Umbilical cord (tissue), 2 donors: ENCODE data around the gene PDE9A. TPM values are rescaled to one million over a fixed set of nuclear protein-coding genes. Genes with fewer than 3 reads are reported as not detected.
A peak's percentile ranks its signal among the peaks of the same experiment; 100 is the strongest.
"Not testable (repeated sequence)": the region's sequence is repeated elsewhere in the genome, so short reads cannot be mapped to it uniquely, and the experiment has no call there.

ENCODE experiments used
- DNase-seq: peaks from one replicate; pipeline ENCODE4 v3.0.0-alpha.2; 2015; ENCODE audit warnings: low spot score
- total RNA-seq: library from RNA; depleted of rRNA; stranded (reverse); fragments of >200 nt; gene quantifications from one replicate; pipeline ENCODE4 v1.2.3, GENCODE V29; 2014; ENCODE audit warnings: low replicate concordance; ENCODE audit not compliant: insufficient read depth

PDE9A gene
- total RNA-seq, 1 donor from 2014 or later, result 2.9 TPM

- DNase-seq, result no peak
Measured at GRCh38 chr21:42705346-42705745, 51.9 kb downstream of the PDE9A start.

- DNase-seq, result no peak
Measured at GRCh38 chr21:42705746-42706374, 52.4 kb downstream of the PDE9A start.

- no peak for DNase-seq
Measured at GRCh38 chr21:42706765-42707164, 53.3 kb downstream of the PDE9A start.

- DNase-seq, result no peak
Measured at GRCh38 chr21:42707207-42707830, 53.9 kb downstream of the PDE9A start.

- no peak for DNase-seq
Measured at GRCh38 chr21:42708107-42708506, 54.7 kb downstream of the PDE9A start.

GRCh38 chr21:42708916-42709315 lies 55.5 kb downstream of the PDE9A start:
- not testable (repeated sequence) for DNase-seq

GRCh38 chr21:42711667-42712066 lies 58.2 kb downstream of the PDE9A start:
- no peak for DNase-seq

GRCh38 chr21:42715427-42715826 lies 62.0 kb downstream of the PDE9A start:
- DNase-seq, result not testable (repeated sequence)

GRCh38 chr21:42716074-42716473 lies 62.7 kb downstream of the PDE9A start:
- DNase-seq, result no peak

GRCh38 chr21:42720484-42720883 lies 67.1 kb downstream of the PDE9A start:
- DNase-seq, result not testable (repeated sequence)

GRCh38 chr21:42721341-42721824 lies 68.0 kb downstream of the PDE9A start:
- DNase-seq, result peak; percentile 61

- no peak for DNase-seq
Measured at GRCh38 chr21:42722153-42722552, 68.7 kb downstream of the PDE9A start.

GRCh38 chr21:42722808-42723473 lies 69.5 kb downstream of the PDE9A start:
- DNase-seq, result no peak

GRCh38 chr21:42724226-42724920 lies 71.0 kb downstream of the PDE9A start:
- peak; percentile 32 for DNase-seq

- DNase-seq, result no peak
Measured at GRCh38 chr21:42725416-42725930, 72.1 kb downstream of the PDE9A start.

GRCh38 chr21:42731264-42732032 lies 78.0 kb downstream of the PDE9A start:
- no peak for DNase-seq

- no peak for DNase-seq
Measured at GRCh38 chr21:42732033-42732410, 78.6 kb downstream of the PDE9A start.

- peak; percentile 37 for DNase-seq
Measured at GRCh38 chr21:42733037-42733627, 79.7 kb downstream of the PDE9A start.

- DNase-seq, result no peak
Measured at GRCh38 chr21:42733874-42734273, 80.5 kb downstream of the PDE9A start.

- DNase-seq, result no peak
Measured at GRCh38 chr21:42734323-42734971, 81.0 kb downstream of the PDE9A start.
